SH-SY5Y (cell line): ENCODE data around the gene TIMM17A.

ENCODE experiments used
- GATA2 ChIP-seq: IDR thresholded peaks from 2 replicates; pipeline ENCODE4 v1.6.1; 2011; ENCODE audit warnings: mild to moderate bottlenecking, low read depth, low read length
- GATA3 ChIP-seq: IDR thresholded peaks from 2 replicates; pipeline ENCODE4 v1.6.1; 2011; ENCODE audit warnings: low read depth, mild to moderate bottlenecking, low read length, moderate library complexity

DNA sequence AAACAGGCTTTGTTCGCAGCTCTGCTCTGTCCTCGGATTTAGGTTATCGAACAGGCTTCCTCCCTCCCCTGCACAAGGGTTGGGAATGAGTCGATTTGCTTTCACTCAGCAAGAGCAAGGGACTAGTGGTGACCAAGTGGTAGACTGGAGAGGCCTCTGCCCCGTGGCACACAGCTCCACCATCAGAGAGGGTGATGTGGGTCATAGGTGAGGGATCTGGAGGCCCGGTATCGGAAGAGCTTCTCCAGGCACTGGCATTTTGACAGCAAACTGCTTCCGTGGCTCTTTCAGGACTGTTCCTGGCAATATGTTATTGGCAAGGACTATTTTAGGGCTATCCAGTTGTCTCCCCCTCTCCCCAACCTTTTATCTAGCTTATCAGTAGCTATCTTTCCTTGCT, 52.0 kb downstream of the TIMM17A start:
- no peak for TF ChIP-seq GATA3
- TF ChIP-seq GATA2 = no peak
